ENCODE results near the gene USP9X. TPM values are rescaled to one million over a fixed set of nuclear protein-coding genes. Genes with fewer than 3 reads are reported as not detected.

Gene USP9X
- total and polyA plus RNA-seq, 2 donors (not counting 3 experiments of a cell fraction or from before 2014, with no cell fraction given), result 13.7 to 66.8 TPM

DNA sequence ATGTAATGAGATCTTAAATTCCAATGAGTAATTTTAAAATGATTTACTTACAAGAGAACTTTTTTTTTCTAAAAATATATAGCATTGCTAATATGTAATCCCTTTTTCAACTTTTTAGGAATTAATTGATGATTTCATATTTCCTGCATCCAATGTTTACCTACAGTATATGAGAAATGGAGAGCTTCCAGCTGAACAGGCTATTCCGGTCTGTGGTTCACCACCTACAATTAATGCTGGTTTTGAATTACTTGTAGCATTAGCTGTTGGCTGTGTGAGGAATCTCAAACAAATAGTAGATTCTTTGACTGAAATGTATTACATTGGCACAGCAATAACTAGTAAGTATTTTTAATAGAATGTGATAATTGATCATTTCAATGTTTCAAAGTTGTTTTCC, 113.2 kb downstream of the USP9X start:
- Histone ChIP-seq H3K9ac (replicated peaks; ENCODE audit: extremely low read depth, insufficient read depth, low read length) (no peak overlapping the region), H3K27me3 (ENCODE audit: control insufficient read depth in 2 of 2, insufficient read depth in 2 of 2, low read length in 2 of 2) (no peaks in the 10 kb centered on the region), H3K36me3 (ENCODE audit: control insufficient read depth in 2 of 2, extremely low read depth in 1 of 2, insufficient read depth in 2 of 2, low read length in 2 of 2) (no peaks in the 10 kb centered on the region), H4K20me1 (replicated peaks; ENCODE audit: control insufficient read depth, extremely low read depth, insufficient read depth, low read length) (no peaks in the 10 kb centered on the region), H2AFZ (ENCODE audit: low read depth, low read length) (no peak overlapping the region), H3K4me2 (ENCODE audit: insufficient read depth, low read length) (no peak overlapping the region), H3K27ac (ENCODE audit: insufficient read depth, low read depth, low read length) (no peak overlapping the region), H3K79me2 (ENCODE audit: control insufficient read depth, insufficient read depth, low read length) (no peaks in the 10 kb centered on the region), H3K9me1 (replicated peaks; ENCODE audit: control insufficient read depth, extremely low read depth, insufficient read depth, low read length) (no peaks in the 10 kb centered on the region), H3K4me3 (replicated peaks in 1 of 3; ENCODE audit: insufficient read depth in 1 of 3, low read depth in 1 of 3, low read length in 3 of 3) (no peak overlapping the region), H3K4me1 (ENCODE audit: control insufficient read depth, extremely low read depth, insufficient read depth, low read length) (no peaks in the 10 kb centered on the region), H3K9me3 (replicated peaks; ENCODE audit: control insufficient read depth, insufficient read depth, low read length) (no peaks in the 10 kb centered on the region)
- DNase-seq (ENCODE audit: low read depth, low spot score) (no peak), FAIRE-seq (no peak)
- BruUV-seq (replicated peaks), result no TSS peak
- no peak for TF ChIP-seq EZH2 (IDR thresholded peaks at IDR 0.05; ENCODE audit: borderline replicate concordance, low read depth, low read length, severe bottlenecking)
- TF ChIP-seq POLR2A (IDR thresholded peaks at IDR 0.05; ENCODE audit: low read depth, low read length), result no peak
- no peak for TF ChIP-seq POLR2AphosphoS5 (IDR thresholded peaks at IDR 0.05; ENCODE audit: insufficient read depth, low read depth, low read length)
- no peak for TF ChIP-seq GATA2 (IDR thresholded peaks at IDR 0.05; ENCODE audit: insufficient read depth, insufficient read length, low read depth, low read length)
- no peak for TF ChIP-seq FOS (IDR thresholded peaks at IDR 0.05; ENCODE audit: borderline replicate concordance, insufficient read depth, low read length)
- TF ChIP-seq, protein P1, sequence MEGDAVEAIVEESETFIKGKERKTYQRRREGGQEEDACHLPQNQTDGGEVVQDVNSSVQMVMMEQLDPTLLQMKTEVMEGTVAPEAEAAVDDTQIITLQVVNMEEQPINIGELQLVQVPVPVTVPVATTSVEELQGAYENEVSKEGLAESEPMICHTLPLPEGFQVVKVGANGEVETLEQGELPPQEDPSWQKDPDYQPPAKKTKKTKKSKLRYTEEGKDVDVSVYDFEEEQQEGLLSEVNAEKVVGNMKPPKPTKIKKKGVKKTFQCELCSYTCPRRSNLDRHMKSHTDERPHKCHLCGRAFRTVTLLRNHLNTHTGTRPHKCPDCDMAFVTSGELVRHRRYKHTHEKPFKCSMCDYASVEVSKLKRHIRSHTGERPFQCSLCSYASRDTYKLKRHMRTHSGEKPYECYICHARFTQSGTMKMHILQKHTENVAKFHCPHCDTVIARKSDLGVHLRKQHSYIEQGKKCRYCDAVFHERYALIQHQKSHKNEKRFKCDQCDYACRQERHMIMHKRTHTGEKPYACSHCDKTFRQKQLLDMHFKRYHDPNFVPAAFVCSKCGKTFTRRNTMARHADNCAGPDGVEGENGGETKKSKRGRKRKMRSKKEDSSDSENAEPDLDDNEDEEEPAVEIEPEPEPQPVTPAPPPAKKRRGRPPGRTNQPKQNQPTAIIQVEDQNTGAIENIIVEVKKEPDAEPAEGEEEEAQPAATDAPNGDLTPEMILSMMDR (IDR thresholded peaks at IDR 0.05; ENCODE audit: extremely low read depth in 1 of 2, insufficient read depth in 1 of 2, low read depth in 1 of 2, low read length in 2 of 2), result no peak
- dilution Hi-C loops (cut with MboI; ENCODE audit: extremely low pct_ligation_motif_present, low sequenced_read_pairs) (no loop called here), intact Hi-C loops (cut with micrococcal nuclease) (no loop called here)
- ChIA-PET POLR2A (no interaction called here), CTCF (no interaction called here)

DNA sequence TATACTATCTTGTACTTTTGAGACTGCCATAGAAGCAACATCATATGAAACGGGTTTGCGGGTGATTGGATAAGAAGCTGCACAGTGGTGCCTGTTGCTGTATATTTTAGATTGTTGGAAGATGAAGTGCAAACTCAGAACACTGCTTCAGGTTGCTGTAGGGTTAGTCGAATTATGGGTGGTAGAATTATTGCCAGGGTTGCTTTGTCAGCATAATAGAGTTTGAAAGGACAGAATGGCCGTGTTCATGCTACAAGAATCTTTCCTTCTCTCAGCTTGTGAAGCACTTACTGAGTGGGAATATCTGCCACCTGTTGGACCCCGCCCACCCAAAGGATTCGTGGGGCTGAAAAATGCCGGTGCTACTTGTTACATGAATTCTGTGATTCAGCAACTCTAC, 115.5 kb downstream of the USP9X start:
- no TSS peak for BruUV-seq (replicated peaks)
- CTCF ChIA-PET, result no interaction called here
- dilution Hi-C loops (cut with MboI; ENCODE audit: extremely low pct_ligation_motif_present, low sequenced_read_pairs), result no loop called here

More for the DNA sequence above, 115.5 kb downstream of the USP9X start:
- Histone ChIP-seq H3K27ac (ENCODE audit: insufficient read depth, low read depth, low read length) (no peak overlapping the region), H3K36me3 (ENCODE audit: control insufficient read depth in 2 of 2, extremely low read depth in 1 of 2, insufficient read depth in 2 of 2, low read length in 2 of 2) (no peaks in the 10 kb centered on the region), H2AFZ (ENCODE audit: low read depth, low read length) (no peak overlapping the region), H3K4me1 (ENCODE audit: control insufficient read depth, extremely low read depth, insufficient read depth, low read length) (no peaks in the 10 kb centered on the region), H4K20me1 (replicated peaks; ENCODE audit: control insufficient read depth, extremely low read depth, insufficient read depth, low read length) (no peaks in the 10 kb centered on the region), H3K79me2 (ENCODE audit: control insufficient read depth, insufficient read depth, low read length) (no peaks in the 10 kb centered on the region), H3K9me1 (replicated peaks; ENCODE audit: control insufficient read depth, extremely low read depth, insufficient read depth, low read length) (no peaks in the 10 kb centered on the region), H3K9ac (replicated peaks; ENCODE audit: extremely low read depth, insufficient read depth, low read length) (no peak overlapping the region), H3K9me3 (replicated peaks; ENCODE audit: control insufficient read depth, insufficient read depth, low read length) (no peaks in the 10 kb centered on the region), H3K27me3 (ENCODE audit: control insufficient read depth in 2 of 2, insufficient read depth in 2 of 2, low read length in 2 of 2) (no peaks in the 10 kb centered on the region), H3K4me2 (ENCODE audit: insufficient read depth, low read length) (no peak overlapping the region), H3K4me3 (replicated peaks in 1 of 3; ENCODE audit: insufficient read depth in 1 of 3, low read depth in 1 of 3, low read length in 3 of 3) (no peak overlapping the region)
- intact Hi-C loops (cut with micrococcal nuclease), result no loop called here
- POLR2A ChIA-PET, result no interaction called here
- FAIRE-seq, result no peak
- DNase-seq (ENCODE audit: low read depth, low spot score), result no peak
- TF ChIP-seq, protein P2, sequence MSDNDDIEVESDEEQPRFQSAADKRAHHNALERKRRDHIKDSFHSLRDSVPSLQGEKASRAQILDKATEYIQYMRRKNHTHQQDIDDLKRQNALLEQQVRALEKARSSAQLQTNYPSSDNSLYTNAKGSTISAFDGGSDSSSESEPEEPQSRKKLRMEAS (IDR thresholded peaks at IDR 0.05; ENCODE audit: insufficient read depth, insufficient read length), result no peak
- TF ChIP-seq POLR2AphosphoS5 (IDR thresholded peaks at IDR 0.05; ENCODE audit: insufficient read depth, low read depth, low read length) (no peak), FOS (IDR thresholded peaks at IDR 0.05; ENCODE audit: borderline replicate concordance, insufficient read depth, low read length) (no peak), POLR2A (IDR thresholded peaks at IDR 0.05; ENCODE audit: low read depth, low read length) (no peak), EZH2 (IDR thresholded peaks at IDR 0.05; ENCODE audit: borderline replicate concordance, low read depth, low read length, severe bottlenecking) (no peak), JUN (IDR thresholded peaks at IDR 0.05; ENCODE audit: borderline replicate concordance, insufficient read depth, insufficient read length, low read depth) (no peak), GATA2 (IDR thresholded peaks at IDR 0.05; ENCODE audit: insufficient read depth, insufficient read length, low read depth, low read length) (no peak), MYC (IDR thresholded peaks at IDR 0.05; ENCODE audit: low read depth, low read length) (no peak)
- TF ChIP-seq, protein P1 (IDR thresholded peaks at IDR 0.05; ENCODE audit: extremely low read depth in 1 of 2, insufficient read depth in 1 of 2, low read depth in 1 of 2, low read length in 2 of 2), result no peak
